Measurements from ENCODE around the gene ASZ1. TPM values are rescaled to one million over a fixed set of nuclear protein-coding genes. Genes with fewer than 3 reads are reported as not detected.

Gene ASZ1
- total RNA-seq, 1 experiment from 2014 or later = not detected

- no peaks in the 10 kb centered on the region for H3K27me3 ChIP-seq
- DNase-seq = no peak
- no peak overlapping the region for H3K4me3 ChIP-seq
- H3K9me3 ChIP-seq (replicated peaks) = no peaks in the 10 kb centered on the region
- H3K4me1 ChIP-seq = no peaks in the 10 kb centered on the region
- H3K27ac ChIP-seq = no peak overlapping the region
- H3K36me3 ChIP-seq = no peaks in the 10 kb centered on the region
Measured at GRCh38 chr7:117338020-117338419, 89.3 kb downstream of the ASZ1 start.

GRCh38 chr7:117333168-117333567, 94.1 kb downstream of the ASZ1 start:
- H3K27me3 ChIP-seq = no peaks in the 10 kb centered on the region
- H3K4me1 ChIP-seq = no peaks in the 10 kb centered on the region
- DNase-seq = no peak
- no peak overlapping the region for H3K4me3 ChIP-seq
- H3K36me3 ChIP-seq = no peaks in the 10 kb centered on the region
- H3K27ac ChIP-seq = no peak overlapping the region
- no peaks in the 10 kb centered on the region for H3K9me3 ChIP-seq (replicated peaks)

GRCh38 chr7:117332031-117332430, 95.3 kb downstream of the ASZ1 start:
- H3K4me1 ChIP-seq = no peaks in the 10 kb centered on the region
- no peak for DNase-seq
- H3K27ac ChIP-seq = no peak overlapping the region
- no peak overlapping the region for H3K4me3 ChIP-seq
- H3K9me3 ChIP-seq (replicated peaks) = no peaks in the 10 kb centered on the region
- H3K36me3 ChIP-seq = no peaks in the 10 kb centered on the region
- H3K27me3 ChIP-seq = no peaks in the 10 kb centered on the region

- Histone ChIP-seq H3K27me3 (no peaks in the 10 kb centered on the region), H3K27ac (no peak overlapping the region), H3K4me3 (no peak overlapping the region), H3K4me1 (no peaks in the 10 kb centered on the region), H3K9me3 (replicated peaks) (no peaks in the 10 kb centered on the region), H3K36me3 (no peaks in the 10 kb centered on the region)
- DNase-seq = no peak
Measured at GRCh38 chr7:117325836-117326235, 101.5 kb downstream of the ASZ1 start.

GRCh38 chr7:117324960-117325359, 102.3 kb downstream of the ASZ1 start:
- peak overlapping the region; percentile 60 for H3K4me3 ChIP-seq

DNA sequence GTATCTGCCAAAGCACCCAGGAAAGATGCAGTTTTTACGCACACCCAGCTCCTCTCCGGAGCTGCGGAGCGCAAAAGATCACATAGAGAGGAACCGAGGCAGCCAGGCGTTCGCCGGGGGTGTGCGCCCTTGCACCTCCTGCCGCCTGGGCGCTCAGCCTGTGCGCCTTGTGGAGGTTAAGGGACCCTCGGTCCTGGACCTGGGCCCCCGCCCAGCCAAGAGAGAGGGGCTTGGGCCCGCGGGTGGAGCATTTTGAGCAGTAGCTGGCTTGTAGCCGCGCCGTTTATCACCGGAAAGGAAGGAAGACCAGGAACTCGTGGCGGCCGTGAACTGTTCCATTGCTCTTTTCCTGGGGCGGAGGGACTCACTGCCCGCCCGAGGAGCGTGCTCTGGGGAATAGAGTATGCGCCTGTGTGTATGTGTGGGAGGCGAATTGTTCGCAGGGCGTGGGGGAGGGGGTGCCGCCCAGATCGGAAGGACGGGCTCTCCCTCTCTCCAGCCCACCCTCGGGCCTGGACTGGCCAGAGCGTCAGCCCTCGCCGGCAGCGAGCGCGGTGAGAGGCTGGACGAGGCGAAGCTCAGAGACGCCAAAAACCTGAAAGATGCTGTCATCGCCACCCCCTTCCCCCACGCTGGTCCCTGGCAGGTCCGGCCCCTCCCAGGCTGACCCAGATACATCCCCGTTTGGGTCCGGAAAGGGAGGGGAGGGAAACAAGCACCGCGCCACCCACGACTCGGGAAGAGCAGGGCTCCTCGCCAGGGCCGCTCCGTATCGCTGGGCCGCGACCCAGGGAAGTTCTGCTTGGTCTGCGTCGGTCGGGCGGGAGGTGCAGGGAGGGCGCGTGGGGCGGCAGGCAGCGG, 103.2 kb downstream of the ASZ1 start:
- no peaks in the 10 kb centered on the region for H3K9me3 ChIP-seq (replicated peaks)
- peak overlapping the region; percentile 41 for H3K27ac ChIP-seq
- peak overlapping the region; percentile 60 for H3K4me3 ChIP-seq
- H3K27me3 ChIP-seq = no peaks in the 10 kb centered on the region
- H3K36me3 ChIP-seq = no peaks in the 10 kb centered on the region
- peak; percentile 68 to 69 for DNase-seq
- no peaks in the 10 kb centered on the region for H3K4me1 ChIP-seq

More at GRCh38 chr7:117324960-117325359, 102.3 kb downstream of the ASZ1 start:
- Histone ChIP-seq H3K27ac (peak overlapping the region; percentile 41), H3K9me3 (replicated peaks) (no peaks in the 10 kb centered on the region), H3K36me3 (no peaks in the 10 kb centered on the region), H3K4me1 (no peaks in the 10 kb centered on the region), H3K27me3 (no peaks in the 10 kb centered on the region)
- peak; percentile 24 to 37 for DNase-seq

- Histone ChIP-seq H3K27ac (peak overlapping the region; percentile 41; the same call in 1 of the 2 replicates), H3K4me3 (peak overlapping the region; percentile 60), H3K9me3 (replicated peaks) (no peaks in the 10 kb centered on the region), H3K36me3 (no peaks in the 10 kb centered on the region), H3K27me3 (no peaks in the 10 kb centered on the region), H3K4me1 (no peaks in the 10 kb centered on the region)
- DNase-seq = peak in 1 of 2 experiments; percentile 8
Measured at GRCh38 chr7:117323305-117323850, 103.9 kb downstream of the ASZ1 start.

DNA sequence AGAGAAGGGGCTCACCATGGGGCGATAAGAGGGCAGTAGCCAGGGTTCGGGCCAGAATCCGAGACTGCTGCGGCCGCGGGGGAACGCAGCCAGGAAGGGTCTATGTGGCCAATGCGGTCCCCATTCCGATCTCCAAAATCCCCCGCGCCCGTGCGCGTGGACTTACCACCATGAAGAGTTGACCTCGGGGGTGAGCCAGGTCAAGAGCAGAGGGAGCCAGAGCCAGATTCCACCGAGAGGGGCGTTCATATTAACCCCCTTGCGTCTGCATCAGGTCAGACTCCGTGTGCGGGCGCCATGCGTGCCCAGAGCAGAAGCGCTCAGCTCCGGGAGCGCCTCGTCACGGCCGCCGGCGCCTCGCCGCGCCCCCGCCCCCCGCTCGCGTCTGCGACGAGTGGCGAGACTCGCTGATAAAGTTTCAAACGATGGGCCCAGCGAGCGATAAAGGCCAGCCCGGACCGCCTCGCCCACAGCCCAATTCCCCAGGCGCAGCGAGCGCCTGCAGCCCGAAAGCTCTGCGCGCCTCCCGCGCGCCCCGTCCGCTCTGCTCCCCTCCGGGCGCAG, 104.5 kb downstream of the ASZ1 start, which contains the start of gene WNT2:
Gene WNT2 (minus strand): TSS at position 318 of the 564 bp plus-strand sequence. CDS start 69 bp downstream, at position 249.
- Histone ChIP-seq H3K4me1 (no peaks in the 10 kb centered on the region), H3K4me3 (peak within 1 kb of the TSS; percentile 60), H3K9me3 (replicated peaks) (no peaks in the 10 kb centered on the region), H3K27me3 (no peaks in the 10 kb centered on the region), H3K27ac (peak within 1 kb of the TSS; percentile 41), H3K36me3 (no peaks in the 10 kb centered on the region)
- no peak for DNase-seq

DNA sequence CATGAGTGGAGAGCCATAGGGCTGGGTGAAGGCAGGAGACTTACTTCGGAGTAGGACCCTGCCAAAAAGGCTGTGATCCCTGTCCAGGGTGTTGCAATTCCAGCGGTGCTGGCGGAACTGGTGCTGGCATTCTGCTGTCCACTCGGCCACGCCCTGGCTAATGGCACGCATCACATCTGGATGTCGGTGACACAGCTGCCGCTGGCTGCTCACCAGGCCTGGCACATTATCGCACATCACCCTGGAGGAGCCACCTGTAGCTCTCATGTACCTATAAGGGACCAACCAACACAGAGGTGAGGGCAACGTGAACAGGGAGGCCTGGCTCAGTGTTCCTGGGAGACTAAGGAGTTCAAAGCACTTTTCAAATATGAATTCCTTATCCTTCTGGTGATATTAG, 106.8 kb downstream of the ASZ1 start:
- Histone ChIP-seq H3K36me3 (no peaks in the 10 kb centered on the region), H3K9me3 (replicated peaks) (no peaks in the 10 kb centered on the region), H3K4me3 (no peak overlapping the region), H3K27ac (no peak overlapping the region), H3K27me3 (no peaks in the 10 kb centered on the region), H3K4me1 (no peaks in the 10 kb centered on the region)
- DNase-seq = no peak

GRCh38 chr7:117319181-117319580, 108.1 kb downstream of the ASZ1 start:
- no peaks in the 10 kb centered on the region for H3K9me3 ChIP-seq (replicated peaks)
- H3K36me3 ChIP-seq = no peaks in the 10 kb centered on the region
- H3K27ac ChIP-seq = no peak overlapping the region
- H3K4me3 ChIP-seq = no peak overlapping the region
- no peaks in the 10 kb centered on the region for H3K27me3 ChIP-seq
- DNase-seq = no peak
- H3K4me1 ChIP-seq = no peaks in the 10 kb centered on the region

- Histone ChIP-seq H3K4me3 (no peak overlapping the region), H3K27ac (no peak overlapping the region), H3K27me3 (no peaks in the 10 kb centered on the region), H3K36me3 (no peaks in the 10 kb centered on the region), H3K9me3 (replicated peaks) (no peaks in the 10 kb centered on the region), H3K4me1 (no peaks in the 10 kb centered on the region)
- DNase-seq = no peak
Measured at GRCh38 chr7:117313582-117313981, 113.7 kb downstream of the ASZ1 start.

Other genes with a start within 250 kb of the ASZ1 start
- gene WNT2, start 104.4 kb downstream of the ASZ1 start, total RNA-seq (2014; rRNA removed; shearing (Covaris generic)) = 0.03 and 0.06 TPM in 2 replicates
- gene CFTR, start 52.5 kb upstream of the ASZ1 start, total RNA-seq (2014; rRNA removed; shearing (Covaris generic)) = not detected in 2 replicates

Measured in SJCRH30 (cell line).